B cell (primary cell): Measurements from ENCODE around the gene ERBB4. TPM values are rescaled to one million over a fixed set of nuclear protein-coding genes. Genes with fewer than 3 reads are reported as not detected.
A peak's percentile ranks its signal among the peaks of the same experiment; 100 is the strongest.

Experiments
- ATAC-seq: fragments of 200-7000 bp; cut with Tn5 transposase; one replicate; pipeline ENCODE4 v1.10.0; 2021; ENCODE audit warnings: low read depth, mild to moderate bottlenecking, moderate number of reproducible peaks, moderate library complexity
- CTCF ChIA-PET: fragments of 350-600 bp; sonication (Branson Sonifier 250); formaldehyde crosslinking; loops from one replicate; lab custom pipeline; 2021; ENCODE audit warnings: antibody characterized with exemption, inconsistent platforms; lab: Charles Lee
- POLR2A ChIA-PET: fragments of 350-600 bp; sonication (Branson Sonifier 250); formaldehyde crosslinking; loops from one replicate; lab custom pipeline; 2021; ENCODE audit warnings: antibody characterized with exemption; lab: Charles Lee
- DNase-seq: peaks from one replicate; pipeline ENCODE4 v3.0.0; 2013
- H2AFZ ChIP-seq: 2 replicates; pipeline ENCODE4 v1.6.1; 2012; ENCODE audit warnings: mild to moderate bottlenecking, low read depth, low read length; ENCODE audit not compliant: insufficient read depth, poor library complexity, severe bottlenecking
- H3K27ac ChIP-seq, 2 donors: 1 replicate in 1 of 2; 2 replicates in 1 of 2; pipeline ENCODE4 v1.5.1; 2012 to 2013; ENCODE audit warnings: low read length in 2 of 2, mild to moderate bottlenecking in 2 of 2, moderate library complexity in 1 of 2
- H3K27me3 ChIP-seq, 4 experiments: fragments of 200-600 bp in 1 of 4; sonication (generic) in 1 of 4; replicated peaks in 1 of 4; 1 replicate in 2 of 4; 2 replicates in 2 of 4; pipeline versions ENCODE4 v1.6.1 to v1.7.0; 2013 to 2016; ENCODE audit warnings: low read length in 3 of 4, mild to moderate bottlenecking in 2 of 4, mixed read lengths in 1 of 4, moderate library complexity in 1 of 4; ENCODE audit not compliant: insufficient read depth in 4 of 4, control insufficient read depth in 3 of 4; ENCODE audit errors: control extremely low read depth in 1 of 4
- H3K36me3 ChIP-seq, 2 experiments: replicated peaks in 1 of 2; 1 replicate in 1 of 2; 2 replicates in 1 of 2; pipeline versions ENCODE4 v1.6.1 to v1.7.1; 2013; ENCODE audit warnings: low read length in 1 of 2; ENCODE audit not compliant: insufficient read depth in 2 of 2, control insufficient read depth in 1 of 2; ENCODE audit errors: control extremely low read depth in 1 of 2, extremely low read depth in 1 of 2
- H3K4me1 ChIP-seq, 2 donors: fragments of 200-600 bp in 1 of 2; sonication (generic) in 1 of 2; 1 replicate in 1 of 2; 2 replicates in 1 of 2; pipeline versions ENCODE4 v1.5.1 to v1.6.1; 2013 to 2017; ENCODE audit warnings: low read length in 2 of 2; ENCODE audit not compliant: control insufficient read depth in 2 of 2, insufficient read depth in 2 of 2
- H3K4me2 ChIP-seq: replicated peaks from 2 replicates; pipeline ENCODE3; 2012; ENCODE audit warnings: mild to moderate bottlenecking, low read depth, low read length; ENCODE audit not compliant: poor library complexity, severe bottlenecking
- H3K4me3 ChIP-seq, 5 experiments: fragments of 200-600 bp in 1 of 5; sonication (generic) in 1 of 5; 1 replicate in 3 of 5; 2 replicates in 2 of 5; pipeline versions ENCODE4 v1.5.1 to v1.7.0; 2011 to 2016; ENCODE audit warnings: low read length in 4 of 5, mild to moderate bottlenecking in 4 of 5, low read depth in 2 of 5, control low read depth in 1 of 5, moderate library complexity in 1 of 5; ENCODE audit not compliant: insufficient read depth in 1 of 5; ENCODE audit errors: control extremely low read depth in 1 of 5, extremely low read depth in 1 of 5
- H3K79me2 ChIP-seq: fragments of 200-600 bp; sonication (generic); one replicate; pipeline ENCODE4 v1.6.0; 2016; ENCODE audit warnings: low read length; ENCODE audit not compliant: control insufficient read depth, insufficient read depth
- H3K9ac ChIP-seq: fragments of 200-600 bp; sonication (generic); 2 replicates; pipeline ENCODE4 v1.6.1; 2017; ENCODE audit warnings: mild to moderate bottlenecking, low read length, moderate library complexity
- H3K9me3 ChIP-seq, 3 donors: one replicate each; pipeline versions ENCODE4 v1.6.1 to v1.7.1; 2013; ENCODE audit warnings: low read length in 2 of 3; ENCODE audit not compliant: control insufficient read depth in 2 of 3, insufficient read depth in 1 of 3; ENCODE audit errors: control extremely low read depth in 1 of 3
- H4K20me1 ChIP-seq: 2 replicates; pipeline ENCODE4 v1.6.0; 2012; ENCODE audit warnings: mild to moderate bottlenecking, low read length; ENCODE audit not compliant: insufficient read depth, control insufficient read depth, poor library complexity, severe bottlenecking
- H3K27ac Mint-ChIP-seq: one replicate; pipeline ENCODE4 v1.8.0; 2021; ENCODE audit warnings: mixed read lengths
- H3K27me3 Mint-ChIP-seq: one replicate; pipeline ENCODE4 v1.8.0; 2021; ENCODE audit warnings: mixed read lengths
- H3K4me1 Mint-ChIP-seq: one replicate; pipeline ENCODE4 v1.8.0; 2021; ENCODE audit warnings: mixed read lengths
- H3K4me3 Mint-ChIP-seq: one replicate; pipeline ENCODE4 v1.8.0; 2021; ENCODE audit warnings: mixed read lengths
- H3K9me3 Mint-ChIP-seq: one replicate; pipeline ENCODE4 v1.8.0; 2022; ENCODE audit warnings: mixed read lengths; ENCODE audit not compliant: insufficient read depth
- CTCF ChIP-seq: fragments of 200-600 bp; IDR thresholded peaks from one replicate; pipeline ENCODE4 v1.8.0; 2022; ENCODE audit warnings: antibody characterized with exemption, mild to moderate bottlenecking
- EZH2 ChIP-seq: IDR thresholded peaks from 2 replicates; pipeline ENCODE4 v1.6.1; 2012; ENCODE audit warnings: borderline replicate concordance, low read depth, mild to moderate bottlenecking, moderate library complexity, low read length; ENCODE audit not compliant: insufficient read depth, poor library complexity, severe bottlenecking
- WGBS: methylation state at CpG from one replicate; pipeline ENCODE4 v1.1.5; 2013; ENCODE audit warnings: missing lambda C conversion rate; ENCODE audit not compliant: insufficient coverage; 5-methylcytosine and 5-hydroxymethylcytosine counted together
- intact Hi-C: fragments of 100-400 bp; cut with micrococcal nuclease; formaldehyde crosslinking; loops from one replicate; pipeline ENCODE4 v1.10.0; 2022
- polyA plus RNA-seq: library from polyadenylated mRNA; depleted of rRNA; stranded (reverse); fragments of >200 nt; gene quantifications from 2 replicates; pipeline ENCODE4 v1.2.3, GENCODE V29; 2012
- total RNA-seq, 2 donors: library from RNA; stranded (reverse); fragments of 120-200 nt in 1 of 2; gene quantifications; 1 replicate in 1 of 2; 2 replicates in 1 of 2; pipeline versions ENCODE4 v1.2.3 to v1.2.4, GENCODE V29; 2013 to 2022

Gene ERBB4
- total and polyA plus RNA-seq, 2 donors (not counting 1 experiment from before 2014, with no cell fraction given): not detected

DNA sequence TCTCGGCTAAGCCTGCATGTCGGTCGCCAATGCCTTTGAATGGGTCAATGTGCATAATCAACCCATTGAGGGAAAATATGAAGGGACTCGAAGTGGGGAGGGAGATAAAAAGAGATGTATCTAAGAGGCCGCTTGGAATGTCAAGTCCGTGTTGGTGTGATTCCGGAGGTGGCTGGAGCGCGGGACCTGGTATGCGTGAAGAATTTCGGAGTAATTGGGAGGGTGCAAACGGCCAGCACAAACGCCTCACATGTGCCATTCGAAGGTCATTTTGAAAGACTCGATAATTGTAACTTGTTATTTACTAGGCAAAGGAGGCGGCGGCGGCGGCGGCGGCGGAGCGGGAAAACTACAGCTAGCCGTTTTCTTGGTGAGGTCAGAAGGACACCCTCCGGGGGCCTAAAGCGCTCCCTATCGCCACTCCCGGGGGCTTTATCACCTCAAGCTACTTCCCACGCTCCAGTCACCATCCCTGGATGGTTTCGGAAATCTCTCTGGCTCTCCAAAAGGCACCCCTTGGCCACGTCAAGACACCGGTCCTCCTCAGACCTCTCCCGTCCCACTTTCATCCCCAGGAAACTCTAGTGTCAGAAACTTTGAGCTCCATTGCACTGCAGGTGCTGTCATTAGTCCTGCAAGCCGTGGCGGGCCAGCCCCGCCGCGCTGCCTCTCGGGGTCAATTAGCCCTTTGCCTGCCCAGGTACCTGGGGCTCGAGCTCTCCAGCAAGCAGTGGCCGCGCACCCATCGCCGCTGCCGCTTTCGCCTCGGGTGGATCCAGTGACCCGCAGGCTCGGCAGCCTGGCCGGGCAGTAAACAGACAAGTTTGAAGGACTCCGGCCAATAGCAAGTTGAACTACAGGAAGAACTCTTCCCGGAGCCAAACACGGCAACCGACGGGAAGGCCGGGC lies 1.5 kb downstream of the ERBB4 start:
- TF ChIP-seq EZH2: no peak
- H3K27ac Mint-ChIP-seq: no peak overlapping the region
- Histone ChIP-seq H3K9ac (no peak overlapping the region), H3K36me3 (no peaks in the 10 kb centered on the region), H4K20me1 (no peaks in the 10 kb centered on the region), H3K4me1 (peaks cover 18 to 30% of the 10 kb centered on the region in 2 donors), H2AFZ (no peak overlapping the region), H3K27ac (no peak overlapping the region), H3K79me2 (no peaks in the 10 kb centered on the region), H3K9me3 (peaks cover 0 to 3% (median 1%) of the 10 kb centered on the region in 3 donors), H3K4me3 (no peak overlapping the region), H3K27me3 (peaks cover 0 to 43% (median 27%) of the 10 kb centered on the region in 4 experiments), H3K4me2 (peak overlapping the region; percentile 62)
- peaks cover 12% of the 10 kb centered on the region for H3K4me1 Mint-ChIP-seq
- CTCF ChIA-PET: no interaction called here
- peaks cover 59% of the 10 kb centered on the region for H3K27me3 Mint-ChIP-seq
- DNase-seq (peak; percentile 6), ATAC-seq (no peak)
- POLR2A ChIA-PET: no interaction called here
- peak overlapping the region; percentile 50 for H3K4me3 Mint-ChIP-seq
- 5% methylated on average over 56 of the region's 56 CpGs for WGBS
- H3K9me3 Mint-ChIP-seq: no peaks in the 10 kb centered on the region
- intact Hi-C loops: no loop called here

DNA sequence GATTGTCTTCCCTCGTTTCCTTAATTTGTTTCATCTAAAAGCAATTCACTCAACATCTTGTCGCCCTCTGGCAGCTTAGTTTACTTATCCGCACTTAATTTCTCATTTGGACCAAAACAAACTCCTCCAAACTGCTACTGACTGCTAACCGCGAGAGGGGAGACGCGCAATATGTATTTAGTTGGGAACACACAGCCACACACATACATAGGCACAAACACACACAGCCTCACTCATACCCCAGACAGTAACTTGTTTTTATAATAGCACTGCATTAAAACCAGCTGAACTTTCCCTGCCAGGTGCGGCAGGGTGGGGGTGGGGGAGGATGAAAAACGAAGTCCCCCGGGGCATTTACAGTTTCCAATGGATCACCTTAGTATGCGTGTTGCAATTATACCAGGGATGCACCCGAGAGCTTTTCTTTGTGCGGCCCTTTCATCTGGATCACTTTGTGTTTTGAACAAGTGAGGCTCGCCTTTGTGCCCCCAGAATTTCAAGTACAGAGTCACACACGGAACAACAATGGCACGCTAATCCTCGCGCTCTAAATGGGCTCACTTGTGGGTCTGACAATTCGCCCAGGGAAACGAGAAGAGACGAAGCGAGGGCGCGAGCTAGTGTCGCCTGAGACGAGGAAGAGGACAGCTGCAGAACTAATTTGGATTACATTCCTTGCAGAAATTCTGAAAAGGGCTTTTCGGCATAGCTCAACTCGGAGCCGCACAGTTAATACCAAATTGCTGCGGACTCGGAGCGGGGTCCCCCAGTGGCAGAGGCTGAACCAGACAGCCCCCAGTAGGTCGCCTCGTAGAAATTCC lies 2.4 kb downstream of the ERBB4 start:
- Histone ChIP-seq H2AFZ (no peak overlapping the region), H4K20me1 (no peaks in the 10 kb centered on the region), H3K79me2 (no peaks in the 10 kb centered on the region), H3K4me1 (peaks cover 18 to 30% of the 10 kb centered on the region in 2 donors), H3K36me3 (no peaks in the 10 kb centered on the region), H3K27me3 (peaks cover 0 to 43% (median 26%) of the 10 kb centered on the region in 4 experiments), H3K4me2 (no peak overlapping the region), H3K27ac (no peak overlapping the region), H3K9me3 (peaks cover 0 to 3% (median 1%) of the 10 kb centered on the region in 3 donors), H3K4me3 (no peak overlapping the region), H3K9ac (no peak overlapping the region)
- ATAC-seq (no peak), DNase-seq (no peak)
- Mint-ChIP-seq H3K4me3 (peak overlapping the region; percentile 47), H3K27me3 (peaks cover 51% of the 10 kb centered on the region), H3K4me1 (peaks cover 12% of the 10 kb centered on the region), H3K9me3 (no peaks in the 10 kb centered on the region), H3K27ac (no peak overlapping the region)
- POLR2A ChIA-PET: no interaction called here
- 10% methylated on average over 30 of the region's 34 CpGs for WGBS
- CTCF ChIA-PET: no interaction called here
- intact Hi-C loops: no loop called here
- TF ChIP-seq EZH2 (no peak), CTCF (no peak)
